ENCODE results near the gene DUSP10. TPM values are rescaled to one million over a fixed set of nuclear protein-coding genes. Genes with fewer than 3 reads are reported as not detected.

DUSP10 gene
- total RNA-seq, 2 donors from 2014 or later, result 5.4 to 12.2 TPM

DNA sequence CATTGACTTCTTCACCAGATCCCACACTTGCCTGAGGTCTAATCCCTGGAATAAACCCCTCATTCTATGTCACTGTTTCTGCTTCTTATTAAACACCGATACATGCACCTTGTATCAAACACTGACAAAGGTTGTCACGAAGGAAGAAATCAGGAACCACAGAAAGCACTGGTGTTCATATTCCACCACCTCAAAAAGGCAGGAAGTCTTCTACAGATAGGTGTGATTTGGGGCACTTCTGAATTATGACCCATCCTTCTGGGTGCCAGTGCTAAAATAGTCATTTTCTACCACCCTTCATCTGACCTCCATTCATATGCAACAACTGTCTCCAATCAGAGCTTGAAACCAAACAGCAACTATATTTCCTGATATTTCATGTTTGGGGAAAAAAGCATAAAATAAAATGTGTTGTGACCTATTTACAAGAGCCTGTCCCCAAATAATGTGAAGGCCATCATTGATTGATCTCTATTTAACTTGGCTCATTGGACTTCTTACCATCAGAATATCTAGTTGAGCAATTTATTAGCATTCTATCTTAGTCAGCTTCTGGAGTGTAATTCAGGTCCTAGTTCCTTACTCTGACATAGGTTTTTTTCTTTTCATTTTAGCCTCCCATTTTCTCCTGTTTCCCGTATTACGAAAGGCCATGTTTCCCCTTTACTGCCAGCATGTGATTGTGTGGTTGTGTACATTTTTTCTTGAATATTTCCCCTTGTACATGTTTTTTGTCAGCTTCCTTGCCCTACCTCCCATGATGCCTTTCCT, 43.1 kb downstream of the DUSP10 start:
- Histone ChIP-seq H3K27me3 (no peaks in the 10 kb centered on the region), H3K9me3 (no peaks in the 10 kb centered on the region), H3K4me1 (peaks cover 25% of the 10 kb centered on the region), H3K36me3 (replicated peaks in 1 of 2; ENCODE audit: insufficient read depth in 1 of 2, low read depth in 2 of 2) (peaks cover 0 to 4% of the 10 kb centered on the region in 2 donors), H3K27ac (no peak overlapping the region), H3K4me3 (no peak overlapping the region)
- WGBS, 2 donors, result 81 to 88% methylated on average over 4 of the region's 4 CpGs
- DNase-seq (no peak), ATAC-seq (peak; percentile 63)
- TF ChIP-seq, protein P1, sequence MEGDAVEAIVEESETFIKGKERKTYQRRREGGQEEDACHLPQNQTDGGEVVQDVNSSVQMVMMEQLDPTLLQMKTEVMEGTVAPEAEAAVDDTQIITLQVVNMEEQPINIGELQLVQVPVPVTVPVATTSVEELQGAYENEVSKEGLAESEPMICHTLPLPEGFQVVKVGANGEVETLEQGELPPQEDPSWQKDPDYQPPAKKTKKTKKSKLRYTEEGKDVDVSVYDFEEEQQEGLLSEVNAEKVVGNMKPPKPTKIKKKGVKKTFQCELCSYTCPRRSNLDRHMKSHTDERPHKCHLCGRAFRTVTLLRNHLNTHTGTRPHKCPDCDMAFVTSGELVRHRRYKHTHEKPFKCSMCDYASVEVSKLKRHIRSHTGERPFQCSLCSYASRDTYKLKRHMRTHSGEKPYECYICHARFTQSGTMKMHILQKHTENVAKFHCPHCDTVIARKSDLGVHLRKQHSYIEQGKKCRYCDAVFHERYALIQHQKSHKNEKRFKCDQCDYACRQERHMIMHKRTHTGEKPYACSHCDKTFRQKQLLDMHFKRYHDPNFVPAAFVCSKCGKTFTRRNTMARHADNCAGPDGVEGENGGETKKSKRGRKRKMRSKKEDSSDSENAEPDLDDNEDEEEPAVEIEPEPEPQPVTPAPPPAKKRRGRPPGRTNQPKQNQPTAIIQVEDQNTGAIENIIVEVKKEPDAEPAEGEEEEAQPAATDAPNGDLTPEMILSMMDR (IDR thresholded peaks at IDR 0.05), result no peak
- TF ChIP-seq POLR2A (IDR thresholded peaks at IDR 0.05), result no peak
- intact Hi-C loops (cut with DNase I), result no loop called here

- no peak for DNase-seq
- Histone ChIP-seq H3K27ac (no peak overlapping the region), H3K27me3 (no peaks in the 10 kb centered on the region), H3K4me1 (peaks cover 25% of the 10 kb centered on the region), H3K36me3 (replicated peaks in 1 of 2; ENCODE audit: insufficient read depth in 1 of 2, low read depth in 2 of 2) (peaks cover 0 to 4% of the 10 kb centered on the region in 2 donors), H3K9me3 (no peaks in the 10 kb centered on the region), H3K4me3 (no peak overlapping the region)
- intact Hi-C loops (cut with DNase I), result no loop called here
- no peak for ATAC-seq
- 62 to 67% methylated on average over 3 of the region's 3 CpGs for WGBS, 2 donors
- TF ChIP-seq, protein P1 (IDR thresholded peaks at IDR 0.05), result no peak
- no peak for TF ChIP-seq POLR2A (IDR thresholded peaks at IDR 0.05)
Measured at GRCh38 chr1:221697923-221698425, 43.9 kb downstream of the DUSP10 start.

GRCh38 chr1:221696718-221697461, 45.0 kb downstream of the DUSP10 start:
- no peak overlapping the region for H3K4me3 ChIP-seq
- no peaks in the 10 kb centered on the region for H3K27me3 ChIP-seq
- TF ChIP-seq POLR2A (IDR thresholded peaks at IDR 0.05), result no peak
- TF ChIP-seq, protein P1 (IDR thresholded peaks at IDR 0.05), result no peak
- WGBS, 2 donors, result 93% methylated on average over 3 of the region's 3 CpGs
- peaks cover 25% of the 10 kb centered on the region for H3K4me1 ChIP-seq
- DNase-seq (no peak), ATAC-seq (no peak)
- intact Hi-C loops (cut with DNase I), result no loop called here
- no peak overlapping the region for H3K27ac ChIP-seq
- no peaks in the 10 kb centered on the region for H3K9me3 ChIP-seq
- no peaks in the 10 kb centered on the region for H3K36me3 ChIP-seq (replicated peaks in 1 of 2; ENCODE audit: insufficient read depth in 1 of 2, low read depth in 2 of 2)

- TF ChIP-seq POLR2A (IDR thresholded peaks at IDR 0.05), result no peak
- TF ChIP-seq, protein P1 (IDR thresholded peaks at IDR 0.05), result no peak
Measured at GRCh38 chr1:221696027-221696426, 45.9 kb downstream of the DUSP10 start.

More at GRCh38 chr1:221696027-221696426, 45.9 kb downstream of the DUSP10 start:
- intact Hi-C loops (cut with DNase I), result no loop called here
- DNase-seq (no peak), ATAC-seq (no peak)
- no peak overlapping the region for H3K4me3 ChIP-seq
- no peaks in the 10 kb centered on the region for H3K27me3 ChIP-seq
- H3K36me3 ChIP-seq (replicated peaks in 1 of 2; ENCODE audit: insufficient read depth in 1 of 2, low read depth in 2 of 2), result no peaks in the 10 kb centered on the region
- peaks cover 20% of the 10 kb centered on the region for H3K4me1 ChIP-seq
- no peaks in the 10 kb centered on the region for H3K9me3 ChIP-seq
- H3K27ac ChIP-seq, result no peak overlapping the region

All from body of pancreas (tissue), 4 donors.